GM18861 (cell line): ENCODE measurements around the gene ARAP3.

ENCODE experiments used
- ATAC-seq: cut with Tn5 transposase; IDR thresholded peaks from one replicate; pipeline ENCODE4 v1.9.1; 2021; ENCODE audit not compliant: unreplicated experiment

Gene ARAP3

GRCh38 chr5:141672841-141673813 lies 8.9 kb downstream of the ARAP3 start:
- ATAC-seq: no peak

- ATAC-seq: no peak
Measured at GRCh38 chr5:141672071-141672840, 9.8 kb downstream of the ARAP3 start.

- ATAC-seq: no peak
Measured at GRCh38 chr5:141669520-141669919, 12.5 kb downstream of the ARAP3 start.

GRCh38 chr5:141668601-141669265 lies 13.3 kb downstream of the ARAP3 start:
- ATAC-seq: no peak

GRCh38 chr5:141665995-141666940 lies 15.8 kb downstream of the ARAP3 start:
- no peak for ATAC-seq

GRCh38 chr5:141664733-141665461 lies 17.1 kb downstream of the ARAP3 start:
- peak; percentile 84 for ATAC-seq

GRCh38 chr5:141663506-141663905 lies 18.5 kb downstream of the ARAP3 start:
- ATAC-seq: no peak

GRCh38 chr5:141662028-141662427 lies 20.0 kb downstream of the ARAP3 start:
- no peak for ATAC-seq

- ATAC-seq: peak; percentile 73
Measured at GRCh38 chr5:141657937-141658545, 24.0 kb downstream of the ARAP3 start.

- no peak for ATAC-seq
Measured at GRCh38 chr5:141657404-141657803, 24.6 kb downstream of the ARAP3 start.

GRCh38 chr5:141656396-141656795 lies 25.6 kb downstream of the ARAP3 start:
- ATAC-seq: no peak

GRCh38 chr5:141655020-141655419 lies 27.0 kb downstream of the ARAP3 start:
- no peak for ATAC-seq

GRCh38 chr5:141654298-141654697 lies 27.7 kb downstream of the ARAP3 start:
- ATAC-seq: no peak

GRCh38 chr5:141651728-141652105 lies 30.3 kb downstream of the ARAP3 start:
- no peak for ATAC-seq

GRCh38 chr5:141650851-141651727 lies 30.9 kb downstream of the ARAP3 start, which contains the start of gene FCHSD1:
Gene FCHSD1, minus strand, starts transcription at chr5:141651418. Its CDS starts 50 bp downstream, at chr5:141651368.
- peak; percentile 77 for ATAC-seq

- no peak for ATAC-seq
Measured at GRCh38 chr5:141649972-141650371, 32.1 kb downstream of the ARAP3 start.

- ATAC-seq: no peak
Measured at GRCh38 chr5:141649056-141649688, 32.9 kb downstream of the ARAP3 start.

GRCh38 chr5:141647851-141648250 lies 34.2 kb downstream of the ARAP3 start:
- ATAC-seq: no peak
